GM19463 (cell line): ENCODE results near the gene S100A6.
"Not testable (repeated sequence)": the region's sequence is repeated elsewhere in the genome, so short reads cannot be mapped to it uniquely, and the experiment has no call there.

Experiments
- ATAC-seq: cut with Tn5 transposase; IDR thresholded peaks from one replicate; pipeline ENCODE4 v1.9.1; 2021; ENCODE audit warnings: mild to moderate bottlenecking, moderate library complexity; ENCODE audit not compliant: unreplicated experiment

S100A6 gene

GRCh38 chr1:153535242-153536011, at the start of gene S100A6:
S100A6 (minus strand) TSS chr1:153535991; CDS start chr1:153535339, 652 bp downstream.
- ATAC-seq, result peak; percentile 37

- no peak for ATAC-seq
Observed at GRCh38 chr1:153585006-153585405, 49.2 kb upstream of the S100A6 start.

- no peak for ATAC-seq
Observed at GRCh38 chr1:153583976-153584375, 48.2 kb upstream of the S100A6 start.

GRCh38 chr1:153583514-153583913, 47.7 kb upstream of the S100A6 start:
- ATAC-seq, result not testable (repeated sequence)

GRCh38 chr1:153582836-153583235, 47.0 kb upstream of the S100A6 start:
- ATAC-seq, result not testable (repeated sequence)

- no peak for ATAC-seq
Observed at GRCh38 chr1:153578936-153579335, 43.1 kb upstream of the S100A6 start.

GRCh38 chr1:153578490-153578889, 42.7 kb upstream of the S100A6 start:
- ATAC-seq, result no peak

GRCh38 chr1:153577624-153578051, 41.8 kb upstream of the S100A6 start:
- no peak for ATAC-seq

- ATAC-seq, result no peak
Observed at GRCh38 chr1:153577138-153577537, 41.3 kb upstream of the S100A6 start.

- not testable (repeated sequence) for ATAC-seq
Observed at GRCh38 chr1:153575497-153575896, 39.7 kb upstream of the S100A6 start.

- ATAC-seq, result not testable (repeated sequence)
Observed at GRCh38 chr1:153575081-153575491, 39.3 kb upstream of the S100A6 start.

GRCh38 chr1:153573351-153573750, 37.6 kb upstream of the S100A6 start:
- no peak for ATAC-seq

- peak; percentile 76 for ATAC-seq
Observed at GRCh38 chr1:153572569-153573015, 36.8 kb upstream of the S100A6 start.

GRCh38 chr1:153571706-153572105, 35.9 kb upstream of the S100A6 start:
- no peak for ATAC-seq

- ATAC-seq, result no peak
Observed at GRCh38 chr1:153570874-153571273, 35.1 kb upstream of the S100A6 start.

- no peak for ATAC-seq
Observed at GRCh38 chr1:153569465-153569864, 33.7 kb upstream of the S100A6 start.

- no peak for ATAC-seq
Observed at GRCh38 chr1:153568367-153569099, 32.7 kb upstream of the S100A6 start.

- no peak for ATAC-seq
Observed at GRCh38 chr1:153567621-153568366, 32.0 kb upstream of the S100A6 start.

GRCh38 chr1:153566414-153567371, 30.9 kb upstream of the S100A6 start:
- ATAC-seq, result peak; percentile 66
